Stomach (tissue), 9 donors: ENCODE results near the gene PARK7. TPM values are rescaled to one million over a fixed set of nuclear protein-coding genes. Genes with fewer than 3 reads are reported as not detected.

Source experiments
- DNase-seq, 2 donors: peaks; one replicate each; pipeline versions ENCODE4 v3.0.0 to v3.0.0-alpha.2; 2013 to 2019
- H3K27ac ChIP-seq, 5 donors: fragments of 200-600 bp in 4 of 5; sonication (generic) in 4 of 5; one replicate each; pipeline ENCODE4 v1.5.1; 2013 to 2019; ENCODE audit warnings: mild to moderate bottlenecking in 1 of 5, moderate library complexity in 1 of 5
- H3K27me3 ChIP-seq, 3 donors: fragments of 200-600 bp; sonication (generic); one replicate each; pipeline ENCODE4 v1.5.1; 2017 to 2019; ENCODE audit warnings: mixed run types in 1 of 3
- H3K36me3 ChIP-seq, 4 donors: fragments of 200-600 bp; sonication (generic); 1 replicate in 3 of 4; 2 replicates in 1 of 4; pipeline ENCODE4 v1.5.1; 2016 to 2019
- H3K4me1 ChIP-seq, 4 donors: fragments of 200-600 bp; sonication (generic); one replicate each; pipeline ENCODE4 v1.5.1; 2016 to 2019
- H3K4me3 ChIP-seq, 4 donors: fragments of 200-600 bp; sonication (generic) in 3 of 4; one replicate each; pipeline ENCODE4 v1.5.1; 2016 to 2019; ENCODE audit warnings: mild to moderate bottlenecking in 1 of 4
- H3K9me3 ChIP-seq, 4 donors: fragments of 200-600 bp; sonication (generic); one replicate each; pipeline ENCODE4 v1.5.1; 2016 to 2019
- EP300 ChIP-seq: sonication (generic); formaldehyde crosslinking; IDR thresholded peaks from one replicate; pipeline ENCODE4 v1.6.1; 2017; ENCODE audit warnings: antibody characterized with exemption
- POLR2A ChIP-seq, 4 donors: fragments of 450-650 bp; IDR thresholded peaks; one replicate each; pipeline ENCODE4 v1.6.1; 2016; ENCODE audit warnings: antibody characterized with exemption in 4 of 4, control low read depth in 2 of 4, mild to moderate bottlenecking in 1 of 4, moderate library complexity in 1 of 4
- POLR2AphosphoS5 ChIP-seq, 3 donors: sonication (generic); formaldehyde crosslinking; IDR thresholded peaks; one replicate each; pipeline ENCODE4 v1.6.1; 2016; ENCODE audit warnings: antibody characterized with exemption in 3 of 3
- WGBS, 5 donors: extraction: QIAGEN DNeasy Blood & Tissue Kit in 3 of 5; methylation state at CpG; one replicate each; pipeline versions ENCODE4 v1.1.5 to v1.1.7; 2013 to 2018; 5-methylcytosine and 5-hydroxymethylcytosine counted together
- intact Hi-C: fragments of 100-400 bp; cut with DNase I; formaldehyde crosslinking; loops from one replicate; pipeline ENCODE4 v1.15.1; 2023; ENCODE audit warnings: low total_unique reads
- polyA plus RNA-seq, 3 donors: library from polyadenylated mRNA; stranded (reverse); fragments of 200-250 nt; gene quantifications; one replicate each; pipeline ENCODE4 v1.2.3, GENCODE V29; 2013
- total RNA-seq, 5 donors: library from RNA; depleted of rRNA; stranded (reverse); fragments of >200 nt; gene quantifications; one replicate each; pipeline versions ENCODE4 v1.1.0 to v1.2.3, GENCODE V29; 2014 to 2016
- TF ChIP-seq, protein P1 (sequence below), 7 experiments: fragments of 450-650 bp in 4 of 7; fragments of 200-600 bp in 3 of 7; sonication (generic) in 3 of 7; IDR thresholded peaks; one replicate each; pipeline ENCODE4 v1.5.1; 2016 to 2019; ENCODE audit warnings: antibody characterized with exemption in 7 of 7, control low read depth in 2 of 7, mild to moderate bottlenecking in 1 of 7
- donor health status: healthy with polysubstance abuse.
- donor health status: Bipolar disorder and iron deficiency.
- donor health status: healthy.

PARK7 gene
- total and polyA plus RNA-seq, 8 donors, result 41.4 to 350 (median 142) TPM

DNA sequence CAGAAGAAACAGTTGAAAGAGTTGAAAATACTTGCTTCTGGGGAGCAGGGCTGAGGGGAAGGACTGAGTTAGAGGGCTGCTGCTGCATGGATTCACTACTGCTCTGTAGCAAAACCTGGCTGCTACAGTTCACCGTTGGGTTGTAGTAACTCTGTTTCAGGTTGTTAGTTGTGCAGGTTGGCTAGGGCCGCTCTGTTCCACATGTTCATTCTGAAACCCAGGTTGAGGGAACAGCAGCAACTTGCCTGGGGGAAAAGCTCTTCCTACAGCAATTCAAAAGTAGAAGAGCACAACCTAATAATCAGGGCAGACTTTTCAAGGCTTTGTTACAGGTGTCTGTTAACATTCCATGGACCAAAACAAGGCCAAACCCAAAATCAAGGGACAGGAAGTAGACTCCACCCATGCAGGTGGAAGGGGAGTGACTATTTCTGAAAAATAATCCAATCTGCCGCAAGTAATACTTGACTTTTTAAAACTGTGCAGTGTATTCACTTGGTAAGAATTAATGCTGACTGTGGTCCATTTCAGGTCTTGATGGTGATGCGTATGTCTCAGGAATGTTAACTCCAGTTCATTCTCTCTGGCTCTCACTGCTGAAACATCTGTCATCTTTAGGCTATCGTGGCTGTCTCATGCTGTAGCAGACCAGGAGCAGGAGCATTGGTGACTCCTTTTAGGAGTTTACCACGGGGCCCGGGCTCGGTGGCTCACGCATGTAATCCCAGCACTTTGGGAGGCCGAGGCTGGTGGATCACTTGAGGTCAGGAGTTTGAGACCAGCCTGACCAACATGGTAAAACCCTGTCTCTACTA is 5.1 kb upstream of the PARK7 start:
- intact Hi-C loops, result no loop called here
- Histone ChIP-seq H3K36me3 (no peaks in the 10 kb centered on the region), H3K4me3 (no peak overlapping the region), H3K4me1 (peaks cover 4 to 24% (median 18%) of the 10 kb centered on the region in 4 donors), H3K27me3 (no peaks in the 10 kb centered on the region), H3K9me3 (no peaks in the 10 kb centered on the region), H3K27ac (no peak overlapping the region)
- TF ChIP-seq EP300 (no peak), POLR2A (IDR thresholded peaks at IDR 0.05) (no peak), POLR2AphosphoS5 (IDR thresholded peaks at IDR 0.05) (no peak)
- TF ChIP-seq, protein P1, sequence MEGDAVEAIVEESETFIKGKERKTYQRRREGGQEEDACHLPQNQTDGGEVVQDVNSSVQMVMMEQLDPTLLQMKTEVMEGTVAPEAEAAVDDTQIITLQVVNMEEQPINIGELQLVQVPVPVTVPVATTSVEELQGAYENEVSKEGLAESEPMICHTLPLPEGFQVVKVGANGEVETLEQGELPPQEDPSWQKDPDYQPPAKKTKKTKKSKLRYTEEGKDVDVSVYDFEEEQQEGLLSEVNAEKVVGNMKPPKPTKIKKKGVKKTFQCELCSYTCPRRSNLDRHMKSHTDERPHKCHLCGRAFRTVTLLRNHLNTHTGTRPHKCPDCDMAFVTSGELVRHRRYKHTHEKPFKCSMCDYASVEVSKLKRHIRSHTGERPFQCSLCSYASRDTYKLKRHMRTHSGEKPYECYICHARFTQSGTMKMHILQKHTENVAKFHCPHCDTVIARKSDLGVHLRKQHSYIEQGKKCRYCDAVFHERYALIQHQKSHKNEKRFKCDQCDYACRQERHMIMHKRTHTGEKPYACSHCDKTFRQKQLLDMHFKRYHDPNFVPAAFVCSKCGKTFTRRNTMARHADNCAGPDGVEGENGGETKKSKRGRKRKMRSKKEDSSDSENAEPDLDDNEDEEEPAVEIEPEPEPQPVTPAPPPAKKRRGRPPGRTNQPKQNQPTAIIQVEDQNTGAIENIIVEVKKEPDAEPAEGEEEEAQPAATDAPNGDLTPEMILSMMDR (IDR thresholded peaks at IDR 0.05), result no peak
- DNase-seq, result no peak
- 81 to 91% (median 88%) methylated on average over 10 of the region's 10 CpGs for WGBS, 5 donors

DNA sequence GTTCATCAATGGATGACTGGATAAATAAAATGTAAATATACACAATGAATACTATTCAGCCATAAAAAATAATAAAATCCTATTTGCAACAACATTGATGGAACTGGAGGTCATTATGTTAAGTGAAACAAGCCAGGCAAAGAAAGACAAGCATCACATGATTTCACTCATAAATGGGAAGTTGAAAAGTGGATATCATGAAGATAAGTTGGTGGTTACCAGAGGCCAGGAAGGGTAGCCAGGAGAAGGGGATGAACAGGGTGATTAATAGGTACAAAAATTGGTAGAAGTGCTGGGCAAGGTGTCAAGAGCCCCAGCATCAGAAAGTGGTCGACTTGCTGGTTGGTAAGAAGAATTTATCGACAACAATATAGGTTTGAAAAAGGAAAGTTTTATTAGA is 1.3 kb upstream of the PARK7 start:
- Histone ChIP-seq H3K4me3 (peak overlapping the region in 1 of 4 donors; percentile 87), H3K27ac (peak overlapping the region in 3 of 5 donors; percentile 93 to 98 (median 95)), H3K4me1 (peaks cover 22 to 44% (median 33%) of the 10 kb centered on the region in 4 donors), H3K9me3 (no peaks in the 10 kb centered on the region), H3K36me3 (peaks cover 10 to 23% (median 22%) of the 10 kb centered on the region in 4 donors), H3K27me3 (no peaks in the 10 kb centered on the region)
- no peak for DNase-seq
- intact Hi-C loops, result no loop called here
- WGBS, 5 donors, result 79 to 94% (median 83%) methylated on average over 2 of the region's 2 CpGs
- TF ChIP-seq POLR2AphosphoS5 (IDR thresholded peaks at IDR 0.05) (no peak), POLR2A (IDR thresholded peaks at IDR 0.05) (no peak), EP300 (no peak)
- TF ChIP-seq, protein P1 (IDR thresholded peaks at IDR 0.05), result no peak

DNA sequence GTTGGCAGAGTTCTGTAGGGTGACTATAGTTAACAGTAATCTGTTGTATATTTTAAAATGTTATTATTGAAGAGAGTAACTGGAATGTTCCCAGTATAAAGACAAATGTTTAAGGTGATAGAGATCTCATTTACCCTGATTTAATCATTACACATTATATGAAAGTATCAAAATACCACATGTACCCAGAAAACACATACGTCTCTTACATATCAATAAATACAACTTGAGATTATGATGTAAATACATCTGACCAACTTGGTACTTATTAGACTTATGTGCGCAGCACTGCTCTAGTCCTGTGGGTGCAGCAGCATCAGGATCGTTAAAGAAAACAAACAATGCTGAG is 670 bp upstream of the PARK7 start:
- 0% methylated on average over 3 of the region's 3 CpGs for WGBS, 5 donors
- H3K9me3 ChIP-seq, result no peaks in the 10 kb centered on the region
- intact Hi-C loops, result no loop called here
- H3K27ac ChIP-seq, result peak overlapping the region; percentile 93 to 99 (median 95)
- TF ChIP-seq EP300, result no peak
- TF ChIP-seq POLR2AphosphoS5 (IDR thresholded peaks at IDR 0.05), result no peak
- TF ChIP-seq, protein P1 (IDR thresholded peaks at IDR 0.05), result no peak
- no peak for TF ChIP-seq POLR2A (IDR thresholded peaks at IDR 0.05)
- no peaks in the 10 kb centered on the region for H3K27me3 ChIP-seq
- peaks cover 22 to 49% (median 35%) of the 10 kb centered on the region in 4 donors for H3K4me1 ChIP-seq
- DNase-seq, result no peak
- H3K36me3 ChIP-seq, result peaks cover 16 to 30% (median 29%) of the 10 kb centered on the region in 4 donors
- peak overlapping the region; percentile 74 to 87 (median 78) for H3K4me3 ChIP-seq

- WGBS, 5 donors, result 0 to 1% (median 0%) methylated on average over 10 of the region's 10 CpGs
- peak overlapping the region; percentile 93 to 98 (median 95) for H3K27ac ChIP-seq
- H3K9me3 ChIP-seq, result no peaks in the 10 kb centered on the region
- peaks cover 22 to 60% (median 41%) of the 10 kb centered on the region in 4 donors for H3K4me1 ChIP-seq
- peaks cover 22 to 42% (median 40%) of the 10 kb centered on the region in 4 donors for H3K36me3 ChIP-seq
- peak overlapping the region; percentile 74 to 87 (median 78) for H3K4me3 ChIP-seq
- TF ChIP-seq POLR2A (IDR thresholded peaks at IDR 0.05), result no peak
- TF ChIP-seq EP300, result no peak
- TF ChIP-seq POLR2AphosphoS5 (IDR thresholded peaks at IDR 0.05), result no peak
- TF ChIP-seq, protein P1 (IDR thresholded peaks at IDR 0.05), result no peak
- intact Hi-C loops, result no loop called here
- no peak for DNase-seq
- no peaks in the 10 kb centered on the region for H3K27me3 ChIP-seq
Observed at GRCh38 chr1:7962014-7962335, 464 bp downstream of the PARK7 start.
